HG02970 (cell line): Measurements from ENCODE around the gene ABCG1.

Experiments used
- ATAC-seq: cut with Tn5 transposase; IDR thresholded peaks from one replicate; pipeline ENCODE4 v1.9.1; 2021; ENCODE audit warnings: mild to moderate bottlenecking, moderate library complexity, moderate number of reproducible peaks; ENCODE audit not compliant: unreplicated experiment, low FRiP score

The ABCG1 gene

DNA sequence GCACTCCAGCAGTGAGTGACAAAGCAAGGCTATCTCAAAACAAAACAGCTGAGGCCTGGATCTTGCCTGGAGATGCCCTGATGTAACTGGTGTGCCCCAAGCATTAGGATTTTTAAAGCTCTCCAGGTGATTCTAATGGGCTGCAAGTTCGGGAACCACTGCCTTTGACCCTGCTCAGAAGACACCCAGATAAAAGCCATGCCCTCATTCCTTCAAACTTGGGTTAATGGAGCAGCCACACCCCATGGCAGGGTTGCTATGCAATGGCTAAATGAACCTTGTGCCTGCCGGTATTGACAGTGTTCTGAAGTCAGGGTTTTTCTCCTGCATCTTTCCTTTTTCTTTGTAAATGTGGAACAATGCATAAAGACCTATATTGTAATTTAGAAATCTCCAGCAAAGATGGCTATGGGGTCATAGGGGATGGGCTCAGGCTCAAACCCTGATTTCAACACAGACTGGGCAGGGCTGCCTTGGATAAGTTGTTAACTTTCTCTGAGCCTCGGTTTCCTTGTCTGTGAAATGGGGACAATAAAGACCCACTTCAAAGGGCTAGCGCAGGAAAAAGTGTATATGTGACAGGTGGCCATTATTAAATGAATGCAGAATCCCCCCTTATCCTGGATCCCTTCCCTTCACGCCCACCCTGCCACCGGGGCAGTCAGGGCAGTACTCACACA, 95.8 kb downstream of the ABCG1 start:
- ATAC-seq = no peak

DNA sequence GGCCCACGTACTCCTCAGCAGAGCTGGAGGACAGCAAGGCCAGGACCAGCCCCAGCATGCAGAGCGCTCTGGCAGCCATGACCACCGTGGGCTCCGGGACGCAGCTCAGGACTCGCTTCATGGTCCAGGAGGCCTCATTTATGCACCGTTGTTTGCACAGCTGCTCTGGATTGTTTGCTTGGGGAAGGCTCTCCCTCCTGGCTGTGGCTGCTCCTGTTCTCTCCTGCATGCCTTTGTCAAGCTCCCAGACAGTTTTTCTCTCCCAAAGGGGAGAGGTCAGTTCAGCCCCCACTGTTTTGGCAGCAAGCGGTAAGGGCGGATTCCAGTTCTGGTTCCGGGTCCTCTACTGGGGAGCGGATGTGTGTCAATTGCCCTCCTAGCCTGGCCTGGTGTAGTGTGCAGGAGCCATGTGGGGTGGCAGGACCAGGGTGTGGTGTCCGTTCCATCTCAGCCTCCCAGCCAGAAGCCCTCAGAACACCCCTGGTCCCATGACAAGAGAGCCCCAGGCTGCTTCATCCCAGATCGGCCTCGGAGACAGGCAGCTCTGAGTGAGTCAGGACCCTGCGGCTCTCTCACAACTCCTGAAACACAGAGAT, 96.5 kb downstream of the ABCG1 start, which contains the start of gene TFF3:
Gene TFF3 (minus strand): TSS at position 114 of the 596 bp plus-strand sequence. CDS start 35 bp downstream, at position 79.
- no peak for ATAC-seq

DNA sequence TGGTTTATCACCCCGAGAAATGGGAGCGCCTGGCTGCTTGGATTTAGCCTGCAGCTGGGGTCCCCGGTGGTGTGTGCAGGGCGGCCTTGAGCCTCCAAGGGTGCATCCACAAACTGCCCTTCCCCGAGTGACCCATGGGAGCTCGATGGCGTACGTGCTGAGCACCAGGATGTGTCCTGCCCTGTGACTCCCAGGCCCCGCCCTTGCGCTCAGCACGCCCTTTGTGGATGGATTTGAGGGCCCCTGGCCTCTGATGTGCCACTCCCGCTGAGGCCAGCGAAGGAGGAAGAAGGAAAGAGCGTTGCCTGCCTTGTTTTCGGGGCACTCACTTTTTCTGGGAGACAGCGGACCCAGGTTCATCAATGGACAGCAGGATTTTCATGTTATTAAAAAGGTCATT, 98.0 kb downstream of the ABCG1 start:
- no peak for ATAC-seq

DNA sequence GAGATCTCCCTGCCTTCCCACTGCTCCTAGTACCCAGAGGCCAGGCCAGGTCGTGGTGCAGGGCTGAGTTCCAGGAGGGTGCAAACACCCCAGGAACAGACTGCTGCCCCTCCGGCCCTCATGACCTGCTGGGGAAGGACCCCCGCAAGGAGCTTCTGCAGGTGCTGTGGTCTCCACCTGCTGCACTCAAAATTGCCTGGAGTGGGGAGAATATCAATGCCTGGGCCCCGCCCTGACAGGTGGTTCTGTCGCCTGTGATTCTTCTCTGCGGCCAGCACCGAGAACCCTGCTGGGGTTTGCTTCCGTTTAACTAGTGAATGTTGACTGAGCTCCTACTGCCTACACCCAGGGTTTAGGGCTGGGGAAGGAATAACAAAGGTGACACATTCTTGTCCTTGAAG, 98.4 kb downstream of the ABCG1 start:
- ATAC-seq = no peak

DNA sequence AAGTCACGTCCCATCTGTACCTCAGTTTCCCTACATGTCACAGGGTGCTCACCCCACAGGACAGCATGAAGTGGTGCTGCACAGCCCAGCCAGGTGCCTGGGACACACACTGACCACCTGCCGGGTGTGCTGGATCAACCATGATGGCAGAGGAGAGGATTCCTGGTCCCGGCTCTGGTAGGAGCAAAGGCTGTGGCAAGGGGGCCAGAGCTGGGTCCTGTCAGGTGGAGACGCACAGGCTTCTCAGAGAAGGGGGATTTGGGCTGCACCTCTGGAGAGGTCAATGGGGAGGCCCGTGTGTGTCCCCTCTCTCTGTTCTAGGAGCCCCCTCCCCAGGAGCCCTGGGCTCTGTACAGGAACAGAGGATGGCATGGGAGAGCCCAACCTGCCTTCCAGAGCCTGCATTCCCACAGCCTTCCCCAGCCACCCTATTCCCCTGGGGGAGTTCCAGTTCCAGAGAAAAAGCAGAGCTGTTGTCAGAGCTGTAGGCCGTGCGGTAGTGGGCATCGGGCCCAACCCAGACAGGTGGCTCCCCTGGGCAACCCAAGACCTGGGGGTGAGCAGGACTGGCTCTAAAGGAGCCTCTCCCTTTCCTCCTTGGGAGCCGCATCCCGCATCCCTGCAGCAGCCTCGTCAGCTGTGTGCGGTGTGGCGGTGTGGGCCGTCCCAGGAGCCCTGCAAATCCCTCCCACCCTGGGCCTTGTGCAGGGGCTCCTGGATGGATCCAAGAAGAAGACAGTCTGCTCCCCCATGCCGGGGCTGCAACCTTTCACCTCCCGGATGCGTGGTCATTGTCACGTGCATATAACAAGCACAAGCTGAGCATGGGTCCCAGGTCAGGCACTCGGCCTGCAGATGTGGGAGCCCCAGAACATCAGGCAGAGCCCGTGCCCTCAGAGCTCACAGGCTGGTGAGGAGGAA, 99.1 kb downstream of the ABCG1 start:
- no peak for ATAC-seq

DNA sequence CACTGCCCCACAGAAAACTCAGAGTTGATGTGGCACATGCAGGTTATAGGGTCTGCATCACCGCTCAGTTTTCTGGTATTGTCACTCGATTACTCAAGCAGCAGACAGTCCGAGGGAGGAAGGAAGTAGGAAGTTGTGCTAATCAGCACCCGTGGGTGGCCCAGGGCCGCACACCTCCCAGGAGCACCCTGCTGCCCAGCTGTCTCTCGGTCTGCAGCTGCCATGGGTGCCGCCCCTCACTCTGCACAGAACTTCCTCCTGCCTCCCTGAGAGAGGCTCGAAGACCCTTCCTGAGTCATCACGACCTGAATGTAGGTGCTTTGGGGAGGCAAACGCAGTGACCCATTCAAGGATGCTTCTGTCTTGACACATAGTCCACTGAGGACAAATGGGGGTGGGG, 100.4 kb downstream of the ABCG1 start:
- no peak for ATAC-seq

DNA sequence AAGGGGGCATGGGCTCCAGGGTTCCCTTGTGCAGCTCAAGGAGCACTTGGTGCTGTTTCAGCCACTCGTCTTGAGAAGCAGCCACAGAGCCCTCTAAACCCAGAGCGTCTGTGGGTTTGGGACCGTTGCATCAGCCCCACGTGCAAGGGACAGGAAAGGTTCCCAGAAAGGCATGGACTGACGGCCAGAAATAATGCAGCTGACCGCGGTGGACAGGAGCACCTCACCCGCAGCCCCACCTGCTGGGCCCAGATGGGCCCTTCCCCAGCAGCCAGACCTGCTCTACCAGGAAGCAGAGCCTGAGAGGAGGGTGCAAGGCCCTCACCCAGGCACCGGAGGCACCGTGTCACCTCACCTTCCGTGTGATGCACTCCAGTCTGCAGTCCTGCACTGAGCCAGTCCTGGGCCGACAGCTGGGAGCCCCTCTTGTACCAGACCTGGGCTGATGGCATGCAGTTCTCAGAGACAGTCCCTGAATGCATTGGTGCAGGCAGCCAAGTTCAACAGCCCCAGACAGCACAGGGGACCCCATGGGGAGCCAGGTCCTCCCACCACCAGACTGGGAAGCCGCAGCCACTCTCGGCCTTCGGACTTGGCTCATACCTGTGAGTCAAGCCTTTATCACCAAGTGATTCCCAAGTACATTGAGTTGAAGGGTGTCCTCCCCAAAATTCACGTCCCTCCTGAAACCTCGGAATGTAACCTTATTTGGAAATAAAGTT, 101.1 kb downstream of the ABCG1 start:
- no peak for ATAC-seq

DNA sequence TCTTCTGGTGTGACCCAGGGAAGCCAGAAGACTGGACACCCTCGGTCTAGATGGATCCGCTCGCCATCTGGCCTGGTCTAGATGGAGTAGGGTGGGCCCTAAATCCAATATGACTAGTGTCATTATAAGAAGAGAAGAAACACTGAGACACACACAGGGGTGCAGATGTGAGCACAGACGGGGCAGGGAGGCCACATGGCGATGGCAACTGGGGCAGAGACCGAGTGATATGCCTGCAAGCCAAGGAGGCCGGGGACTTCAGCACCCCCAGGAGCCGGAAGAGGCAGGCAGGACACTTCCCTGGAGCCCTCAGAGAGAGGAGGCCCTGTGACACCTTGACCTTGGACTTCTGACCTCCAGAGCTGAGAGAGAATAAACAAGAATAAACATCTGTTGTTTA, 101.9 kb downstream of the ABCG1 start:
- ATAC-seq = no peak

DNA sequence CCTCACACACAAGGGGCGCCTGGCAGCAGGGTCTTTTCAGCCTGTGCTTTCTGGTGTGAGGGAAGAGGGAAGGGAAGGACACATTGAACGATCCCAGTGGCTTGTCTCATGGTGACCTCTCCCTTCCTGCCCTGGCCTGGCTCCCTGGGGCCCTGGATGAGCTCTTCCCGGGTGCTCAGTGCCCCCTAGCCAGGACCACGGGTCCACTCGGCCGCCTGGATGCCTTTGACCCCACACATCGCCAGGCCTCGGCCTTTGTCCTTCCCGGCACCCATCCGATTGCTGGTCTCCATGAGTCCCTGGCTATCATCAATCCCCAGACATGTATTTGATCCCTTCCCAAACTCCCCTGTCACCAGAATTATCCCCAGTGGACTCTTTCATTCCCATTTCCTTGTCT, 102.3 kb downstream of the ABCG1 start:
- no peak for ATAC-seq

DNA sequence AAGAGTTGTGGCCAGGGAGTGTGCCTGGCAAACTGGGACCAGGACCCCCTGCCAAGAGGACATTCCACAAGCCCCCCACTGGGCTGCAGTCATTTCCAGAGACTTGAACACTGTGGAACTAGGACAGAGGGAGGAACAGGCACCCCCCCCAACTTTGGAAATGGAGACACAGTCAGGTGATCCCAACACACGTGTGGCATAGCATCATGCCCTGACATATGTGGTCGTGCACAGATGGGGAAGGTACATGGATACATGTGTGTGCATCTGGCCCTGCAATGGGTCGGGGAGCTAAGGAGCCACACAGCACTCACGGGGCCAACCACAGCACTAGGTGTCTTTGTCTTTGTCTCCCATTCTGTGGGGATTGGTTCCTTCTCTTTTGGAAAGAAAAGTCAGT, 102.9 kb downstream of the ABCG1 start:
- no peak for ATAC-seq

DNA sequence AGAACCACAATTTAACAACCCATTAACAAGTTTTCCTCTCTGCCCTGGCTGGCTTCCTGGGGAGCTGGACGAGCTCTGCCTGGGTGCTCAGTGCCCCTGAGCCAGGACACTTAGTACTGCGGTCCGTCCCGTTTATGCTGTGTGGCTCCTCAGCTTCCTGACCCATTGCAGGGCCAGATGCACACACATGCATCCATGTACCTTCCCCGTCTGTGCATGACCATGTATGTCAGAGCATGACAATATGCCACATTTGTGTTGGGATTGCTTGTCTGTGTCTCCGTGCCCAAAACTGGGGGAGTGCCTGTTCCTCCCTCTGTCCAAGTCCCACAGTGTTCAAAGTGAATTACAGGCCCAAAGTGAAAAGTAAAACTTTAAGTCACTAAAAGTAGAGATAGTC, 106.0 kb downstream of the ABCG1 start:
- ATAC-seq = no peak

DNA sequence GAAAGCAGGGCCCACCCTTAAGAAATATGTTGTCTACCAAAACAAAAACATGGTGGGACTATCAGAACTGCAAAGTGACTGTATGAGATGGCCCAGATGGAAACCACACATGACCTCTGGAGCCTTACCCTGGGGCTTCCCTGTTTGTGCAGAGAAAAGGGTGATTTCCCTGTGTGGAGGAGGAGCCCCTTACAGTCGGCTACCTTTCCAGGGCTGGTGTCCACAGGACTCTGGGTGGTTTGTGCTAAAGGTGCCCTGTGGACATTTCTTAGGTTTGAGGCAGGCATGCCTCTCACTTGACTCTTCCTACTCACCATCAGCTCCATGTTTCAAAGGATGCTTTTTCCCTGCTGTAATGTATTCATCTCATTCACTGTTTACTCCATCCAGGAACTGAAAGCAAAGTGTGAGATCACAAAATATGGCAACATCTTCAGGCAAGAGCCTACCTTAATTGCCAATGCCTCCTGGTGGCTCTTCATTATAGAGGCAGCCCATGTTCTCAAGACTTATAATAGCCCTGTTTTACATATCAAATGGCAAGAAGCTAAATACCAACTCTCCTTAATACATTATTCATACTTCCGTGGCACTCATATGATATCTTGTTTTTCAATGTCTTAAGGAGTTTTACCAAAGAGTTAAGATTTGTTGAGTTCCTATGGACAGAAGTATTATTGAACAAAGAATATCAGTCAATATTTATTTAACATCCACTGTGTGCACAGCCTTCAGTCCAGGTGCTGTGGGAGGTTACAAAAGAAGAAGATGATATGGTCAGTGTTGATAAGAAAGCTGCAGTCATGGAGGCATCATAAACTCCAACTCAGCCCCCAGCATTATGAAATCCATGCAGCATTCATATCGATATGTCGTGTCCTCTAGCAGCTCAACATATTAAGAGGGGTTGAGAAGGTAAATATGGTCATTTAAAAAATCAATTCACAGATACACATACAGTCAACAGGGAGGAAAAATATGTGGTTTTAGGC, 111.7 kb downstream of the ABCG1 start:
- ATAC-seq = no peak

DNA sequence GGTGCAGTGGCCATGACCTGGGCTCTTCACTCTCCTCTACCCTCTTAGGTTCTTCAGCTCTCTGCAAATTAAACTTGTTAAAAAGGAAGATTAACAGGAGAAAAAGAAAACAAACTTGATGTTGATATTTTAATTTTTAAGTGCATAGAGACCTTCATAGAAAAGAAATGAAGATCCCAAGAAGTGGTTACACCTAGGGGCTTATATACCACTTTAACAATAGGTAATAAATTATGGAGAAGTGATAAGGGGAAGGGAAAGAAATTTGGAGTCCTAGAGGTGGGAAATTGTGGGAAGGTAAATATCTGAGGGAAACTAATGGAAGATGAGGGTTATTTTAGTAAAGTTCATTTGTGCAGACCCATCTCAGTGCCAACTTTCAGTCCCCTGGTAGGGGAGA, 112.7 kb downstream of the ABCG1 start:
- ATAC-seq = no peak

DNA sequence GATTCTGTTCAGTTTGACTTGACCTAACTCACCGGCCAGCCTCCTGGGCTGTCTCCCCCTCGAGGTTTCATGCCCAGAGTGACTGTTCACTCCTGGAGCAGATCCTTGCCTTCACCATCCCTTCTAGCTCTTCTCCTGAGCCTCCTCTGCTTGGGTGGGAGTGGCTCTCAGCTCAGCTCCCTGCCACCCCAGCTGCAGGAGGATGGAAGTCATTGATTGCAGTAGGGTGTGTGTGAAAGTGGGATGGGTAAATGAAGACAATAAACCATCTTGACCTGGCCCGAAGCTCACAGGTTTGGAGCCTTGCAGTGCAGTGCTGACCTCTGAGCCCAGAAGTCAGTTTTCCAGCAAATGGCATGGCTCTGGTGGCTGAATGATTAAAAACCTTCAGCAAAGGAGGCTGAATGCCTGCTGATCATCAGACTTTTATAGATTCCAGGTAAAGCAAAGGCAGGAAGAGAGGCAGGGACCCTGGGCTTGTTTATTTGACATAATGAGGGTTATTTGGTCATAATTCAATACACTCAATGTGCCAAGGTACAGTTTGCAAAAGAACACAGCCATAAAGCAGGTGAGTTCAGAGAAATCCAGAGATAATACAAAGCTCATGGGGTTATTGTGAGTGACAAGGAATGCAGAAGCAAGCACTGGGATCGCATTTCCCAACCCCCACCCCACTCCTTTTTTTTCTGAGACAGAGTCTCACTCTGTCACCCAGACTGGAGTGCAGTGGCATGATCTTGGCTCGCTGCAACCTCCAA, 113.8 kb downstream of the ABCG1 start:
- ATAC-seq = no peak

DNA sequence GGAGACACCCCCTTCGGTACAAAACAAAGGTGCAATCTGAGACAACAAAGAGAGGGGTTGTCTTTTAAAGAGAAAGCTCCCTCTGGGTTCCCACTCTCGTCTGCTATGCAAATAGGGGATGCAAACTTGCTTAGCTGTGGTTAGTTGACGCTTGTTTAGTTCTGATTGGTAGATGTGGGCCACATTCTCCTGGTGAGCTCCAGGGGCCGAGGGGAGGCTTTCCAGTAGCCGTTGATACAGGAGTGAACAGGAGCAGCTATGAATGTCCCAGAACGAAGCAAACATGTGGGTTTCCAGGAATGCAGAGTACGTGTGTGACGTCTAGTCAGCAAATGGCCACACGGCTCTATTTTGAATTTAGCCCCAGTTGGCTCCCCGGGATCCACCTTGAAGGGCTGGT, 117.1 kb downstream of the ABCG1 start:
- ATAC-seq = no peak

DNA sequence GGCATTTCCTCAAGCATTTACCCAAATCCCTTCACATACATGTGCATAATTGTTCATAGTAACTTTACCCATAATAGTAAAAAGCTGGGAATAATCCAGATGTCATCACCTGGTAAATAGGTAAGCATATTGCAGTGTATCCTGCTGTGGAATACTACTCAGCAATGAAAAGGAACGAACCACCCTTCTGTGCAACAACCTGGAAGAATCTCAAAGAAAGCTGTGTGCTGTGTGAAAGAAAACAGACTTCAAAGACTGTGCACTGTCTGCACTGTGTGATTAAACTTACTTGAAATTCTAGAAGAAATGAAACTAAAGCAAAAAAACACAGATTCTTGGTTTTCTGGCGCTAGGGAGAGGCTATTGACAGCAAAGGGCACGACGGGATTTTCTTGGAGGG, 118.3 kb downstream of the ABCG1 start:
- no peak for ATAC-seq

DNA sequence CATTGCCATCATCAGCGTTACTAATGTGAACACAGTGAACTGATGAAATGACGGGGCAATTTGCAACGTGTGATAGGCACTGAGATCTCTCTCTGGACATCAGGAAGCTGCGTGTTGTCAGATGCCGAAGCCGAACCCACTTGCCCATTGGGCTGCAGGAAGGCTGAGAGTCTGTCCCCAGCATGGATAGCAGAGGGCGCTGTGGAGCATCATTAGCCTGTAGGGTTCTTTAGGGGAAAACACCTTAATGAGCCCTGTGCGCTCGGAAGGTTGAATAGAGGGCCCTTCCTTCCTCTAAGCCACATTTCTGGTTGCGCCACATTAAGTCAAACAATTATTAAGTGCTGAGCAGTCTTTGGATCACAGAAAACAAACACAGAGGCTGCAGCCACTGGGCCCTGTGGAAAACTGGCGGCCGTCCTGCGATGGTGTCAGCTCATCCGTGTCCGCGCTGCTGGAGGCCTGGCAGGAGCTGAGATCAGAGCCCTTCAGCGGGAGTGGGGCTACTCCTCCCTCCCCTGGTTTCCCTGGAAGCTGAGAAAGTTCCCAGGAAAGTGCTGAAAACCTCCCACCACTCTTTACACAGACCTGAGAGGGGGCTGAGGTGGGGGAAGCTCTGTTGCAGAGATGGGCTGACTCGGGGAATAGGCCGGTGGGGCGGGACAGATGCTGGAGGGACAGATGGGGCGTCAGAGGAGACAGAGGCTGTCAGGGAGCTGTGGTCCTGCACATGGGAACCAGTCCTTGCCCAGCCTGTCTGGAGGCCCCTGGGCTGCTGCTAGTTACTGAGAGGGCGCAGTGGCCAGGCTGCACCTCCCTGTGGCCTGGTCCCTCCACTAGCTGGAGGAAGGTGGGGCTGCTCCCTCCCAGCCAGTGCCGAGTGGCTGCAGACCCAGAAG, 119.1 kb downstream of the ABCG1 start:
- no peak for ATAC-seq
